Brain microvascular endothelial cell (primary cell): ENCODE measurements around the gene TMCC1.
A peak's percentile ranks its signal among the peaks of the same experiment; 100 is the strongest.

Source experiments
- DNase-seq: peaks from one replicate; pipeline ENCODE4 v3.0.0-alpha.2; 2020
- H3K27ac ChIP-seq: fragments of 250-450 bp; sonication (Bioruptor Pico); 2 replicates; pipeline ENCODE4 v1.5.1; 2020; ENCODE audit warnings: mild to moderate bottlenecking, moderate library complexity
- H3K27me3 ChIP-seq: fragments of 250-450 bp; sonication (Bioruptor Pico); replicated peaks from 2 replicates; pipeline ENCODE4 v1.5.1; 2020; ENCODE audit warnings: mild to moderate bottlenecking
- H3K36me3 ChIP-seq: fragments of 250-450 bp; sonication (Bioruptor Pico); replicated peaks from 2 replicates; pipeline ENCODE4 v1.5.1; 2020; ENCODE audit warnings: mild to moderate bottlenecking
- H3K4me3 ChIP-seq: 2 replicates; pipeline ENCODE4 v1.5.1; 2011; ENCODE audit warnings: low read depth, mild to moderate bottlenecking, control low read depth, low read length, moderate library complexity
- in situ Hi-C: cut with HindIII; loops from 2 replicates; pipeline ENCODE4 v1.10.0; 2017; ENCODE audit warnings: low sequenced_read_pairs, low pct_ligation_motif_present
- TF ChIP-seq, protein P1 (sequence below): IDR thresholded peaks from 2 replicates; pipeline ENCODE4 v1.5.1; 2011; ENCODE audit warnings: low read depth, mild to moderate bottlenecking, moderate library complexity, low read length, control low read depth, inconsistent platforms; ENCODE audit errors: missing control alignments

The TMCC1 gene

DNA sequence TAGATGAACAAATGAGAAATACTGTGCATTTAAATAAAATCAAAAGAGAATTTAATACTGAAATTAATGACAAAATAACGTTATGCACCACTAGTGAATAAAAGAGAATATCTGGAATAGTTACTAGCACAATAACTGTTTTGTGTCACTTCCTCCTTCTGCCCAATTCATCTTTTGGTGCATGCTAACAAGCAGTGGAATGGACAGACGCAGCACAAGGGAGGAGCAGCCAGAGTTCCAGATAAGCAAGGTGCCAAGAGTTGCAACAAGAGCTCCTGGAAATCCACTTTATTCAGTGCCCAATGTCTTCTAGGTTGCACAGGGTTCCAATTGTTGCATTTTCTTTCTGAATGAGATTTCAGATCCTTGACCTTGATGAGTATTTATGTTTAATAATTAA is 220.5 kb downstream of the TMCC1 start:
- DNase-seq = no peak
- no peak overlapping the region for H3K4me3 ChIP-seq
- no peaks in the 10 kb centered on the region for H3K27me3 ChIP-seq
- TF ChIP-seq, protein P1, sequence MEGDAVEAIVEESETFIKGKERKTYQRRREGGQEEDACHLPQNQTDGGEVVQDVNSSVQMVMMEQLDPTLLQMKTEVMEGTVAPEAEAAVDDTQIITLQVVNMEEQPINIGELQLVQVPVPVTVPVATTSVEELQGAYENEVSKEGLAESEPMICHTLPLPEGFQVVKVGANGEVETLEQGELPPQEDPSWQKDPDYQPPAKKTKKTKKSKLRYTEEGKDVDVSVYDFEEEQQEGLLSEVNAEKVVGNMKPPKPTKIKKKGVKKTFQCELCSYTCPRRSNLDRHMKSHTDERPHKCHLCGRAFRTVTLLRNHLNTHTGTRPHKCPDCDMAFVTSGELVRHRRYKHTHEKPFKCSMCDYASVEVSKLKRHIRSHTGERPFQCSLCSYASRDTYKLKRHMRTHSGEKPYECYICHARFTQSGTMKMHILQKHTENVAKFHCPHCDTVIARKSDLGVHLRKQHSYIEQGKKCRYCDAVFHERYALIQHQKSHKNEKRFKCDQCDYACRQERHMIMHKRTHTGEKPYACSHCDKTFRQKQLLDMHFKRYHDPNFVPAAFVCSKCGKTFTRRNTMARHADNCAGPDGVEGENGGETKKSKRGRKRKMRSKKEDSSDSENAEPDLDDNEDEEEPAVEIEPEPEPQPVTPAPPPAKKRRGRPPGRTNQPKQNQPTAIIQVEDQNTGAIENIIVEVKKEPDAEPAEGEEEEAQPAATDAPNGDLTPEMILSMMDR = no peak
- H3K36me3 ChIP-seq = peaks cover 4% of the 10 kb centered on the region
- in situ Hi-C loops = no loop called here
- H3K27ac ChIP-seq = no peak overlapping the region

DNA sequence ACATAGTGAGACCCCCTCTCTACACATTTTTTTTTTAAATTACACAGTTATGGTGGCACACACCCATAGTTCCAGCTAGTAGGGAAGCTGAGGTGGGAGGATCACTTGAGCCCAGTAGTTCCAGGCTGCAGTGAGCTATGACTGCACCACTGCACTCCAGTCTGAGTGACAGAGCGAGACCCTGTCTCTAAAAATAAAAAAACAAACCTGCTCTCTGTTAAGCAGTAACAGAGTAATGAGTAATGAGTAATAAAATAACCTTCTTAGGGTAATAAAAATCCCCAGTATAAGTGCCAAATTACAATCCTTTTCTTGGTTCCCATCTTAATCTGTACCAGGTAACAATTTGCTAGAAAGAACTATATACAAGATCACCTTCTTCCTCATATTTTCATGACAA is 221.1 kb downstream of the TMCC1 start:
- Histone ChIP-seq H3K27ac (no peak overlapping the region), H3K36me3 (peaks cover 4% of the 10 kb centered on the region), H3K4me3 (no peak overlapping the region), H3K27me3 (no peaks in the 10 kb centered on the region)
- in situ Hi-C loops = no loop called here
- DNase-seq = no peak
- TF ChIP-seq, protein P1 = no peak

DNA sequence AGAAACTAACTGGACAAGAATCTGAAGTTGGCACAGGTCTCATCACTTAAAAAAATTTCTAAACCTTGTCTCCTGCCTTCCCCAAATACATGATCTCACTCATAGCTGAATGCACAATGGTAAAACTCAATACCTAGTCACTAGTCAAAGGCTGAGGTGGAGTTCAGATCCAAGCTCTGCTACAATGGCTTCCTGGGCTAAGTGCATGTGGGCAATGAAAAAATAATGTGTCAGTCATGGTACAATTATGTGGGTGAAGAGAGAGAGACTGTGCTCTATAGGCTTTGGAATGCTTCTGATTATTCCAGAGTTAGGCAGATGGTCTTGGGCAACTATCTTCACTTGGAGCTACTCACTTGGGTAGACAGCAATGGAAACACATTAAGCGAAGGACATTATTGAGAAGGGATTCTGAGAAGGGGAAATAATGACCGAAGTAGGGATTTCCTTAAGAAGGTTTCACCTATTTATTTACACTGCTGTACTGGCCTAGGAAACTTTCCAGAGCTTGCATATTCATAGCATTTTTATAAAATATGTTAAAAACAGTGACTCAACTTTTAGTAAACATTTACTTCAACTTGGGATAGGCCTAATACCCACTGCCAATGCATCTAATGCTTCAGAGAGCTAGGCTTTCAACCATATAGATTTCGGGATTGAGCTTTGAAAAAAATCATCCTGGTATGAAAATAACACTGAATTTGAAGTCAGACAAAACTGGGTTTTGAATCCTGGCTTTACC is 228.3 kb downstream of the TMCC1 start:
- Histone ChIP-seq H3K27me3 (no peaks in the 10 kb centered on the region), H3K27ac (peak overlapping the region; percentile 11), H3K4me3 (no peak overlapping the region), H3K36me3 (no peaks in the 10 kb centered on the region)
- in situ Hi-C loops = no loop called here
- DNase-seq = peak; percentile 18
- TF ChIP-seq, protein P1 = no peak

DNA sequence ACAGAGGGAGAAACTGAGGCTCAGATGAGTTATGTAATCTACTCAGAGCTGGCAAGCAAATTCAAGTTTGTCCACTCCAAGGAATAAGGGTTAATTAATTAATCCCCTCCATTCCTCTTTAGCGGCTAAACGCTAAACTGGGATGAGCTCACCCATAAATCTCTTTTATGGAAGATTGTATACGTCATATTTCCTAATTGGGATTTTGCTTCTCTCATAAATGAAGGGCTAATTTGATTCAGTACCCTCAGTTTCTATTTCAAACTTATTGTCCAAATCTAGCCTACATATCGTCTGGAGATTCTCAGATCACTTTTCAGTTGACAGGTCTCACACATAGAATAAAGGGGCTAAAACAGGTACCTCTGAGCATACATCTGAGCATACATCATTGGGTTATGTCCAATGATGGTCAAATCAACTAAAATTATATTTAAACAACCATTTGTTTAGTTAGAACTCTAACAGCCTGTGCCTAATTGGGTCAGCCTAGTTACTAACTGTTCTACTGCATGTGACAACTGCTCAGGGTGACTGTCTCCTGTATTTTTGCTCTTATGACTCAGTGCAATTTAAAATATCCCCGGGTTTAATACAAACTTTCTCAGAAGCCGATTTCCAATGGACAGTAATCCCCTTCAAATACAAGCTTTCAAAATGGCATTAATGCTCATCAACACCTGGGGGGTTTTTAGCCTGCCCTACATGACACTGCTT is 229.4 kb downstream of the TMCC1 start:
- DNase-seq = no peak
- TF ChIP-seq, protein P1 = no peak
- Histone ChIP-seq H3K36me3 (no peaks in the 10 kb centered on the region), H3K27ac (no peak overlapping the region), H3K4me3 (no peak overlapping the region), H3K27me3 (no peaks in the 10 kb centered on the region)
- in situ Hi-C loops = no loop called here

DNA sequence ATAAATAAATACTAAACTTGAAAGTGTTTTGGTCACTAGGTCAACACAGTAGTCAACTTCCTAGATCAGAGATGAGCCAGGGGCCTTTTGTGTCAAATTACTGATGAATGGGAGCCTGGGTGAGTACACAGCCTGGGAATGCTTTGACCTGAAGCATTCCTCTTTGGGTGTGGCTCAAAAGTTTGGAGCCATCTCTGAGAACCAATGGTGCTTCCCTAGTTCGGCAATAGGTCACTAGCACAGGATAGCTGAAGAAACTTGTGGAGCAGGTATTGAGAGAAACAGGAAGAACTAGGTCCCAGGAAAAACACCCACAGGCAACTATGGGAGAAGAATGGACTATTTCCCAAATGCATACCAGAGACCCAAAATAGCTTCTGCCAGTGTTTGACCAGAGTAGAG is 230.5 kb downstream of the TMCC1 start:
- in situ Hi-C loops = no loop called here
- TF ChIP-seq, protein P1 = no peak

More for the DNA sequence above, 230.5 kb downstream of the TMCC1 start:
- DNase-seq = no peak
- Histone ChIP-seq H3K27ac (no peak overlapping the region), H3K36me3 (no peaks in the 10 kb centered on the region), H3K27me3 (no peaks in the 10 kb centered on the region), H3K4me3 (no peak overlapping the region)
